A549 treated with AZD2906 at 1 μM for 4 hours (cell line): ENCODE measurements around the gene DDO. TPM values are rescaled to one million over a fixed set of nuclear protein-coding genes. Genes with fewer than 3 reads are reported as not detected.

Source experiments
- total RNA-seq: library from RNA; stranded (reverse); fragments of 200-300 nt; extraction: Qiagen RNA extraction; gene quantifications from 5 replicates; pipeline ENCODE4 v1.2.3, GENCODE V29; 2022

Gene DDO
- 0.06 to 0.14 TPM (median 0.11 TPM) in 4 of 5 replicates, not detected in the other for total RNA-seq

GRCh38 chr6:110415086-110415916, at the start of gene DDO:
Gene DDO (minus strand): TSS chr6:110415575. CDS start chr6:110413462, 2,113 bp downstream.

GRCh38 chr6:110357664-110358552, 57.5 kb downstream of the DDO start, which contains the start of gene METTL24:
Gene METTL24 (minus strand): TSS chr6:110358349. CDS start chr6:110358272, 77 bp downstream.

Other genes starting within 250 kb of the DDO start
- 9.1 to 12.1 TPM (median 11.6 TPM) in 5 replicates for gene WASF1, start 235.9 kb downstream of the DDO start, total RNA-seq
- gene CDC40, start 235.1 kb downstream of the DDO start, total RNA-seq, result 6.5 to 10.2 TPM (median 7.7 TPM) in 5 replicates
- not detected in 5 replicates for gene METTL24, start 57.2 kb downstream of the DDO start, total RNA-seq
- 0.21 TPM in 1 of 5 replicates, not detected in the others for gene SLC22A16, start 61.0 kb upstream of the DDO start, total RNA-seq